Fibroblast of lung (primary cell): Measurements from ENCODE around the gene ABHD3. TPM values are rescaled to one million over a fixed set of nuclear protein-coding genes. Genes with fewer than 3 reads are reported as not detected.
A peak's percentile ranks its signal among the peaks of the same experiment; 100 is the strongest.

Source experiments
- DNase-seq, 2 donors: peaks; one replicate each; pipeline versions ENCODE4 v3.0.0 to v3.0.0-alpha.2; 2010; ENCODE audit warnings: low read depth in 2 of 2
- H2AFZ ChIP-seq: 2 replicates; pipeline ENCODE4 v1.5.1; 2012; ENCODE audit warnings: low read length, control low read depth, inconsistent platforms
- H3K27ac ChIP-seq: 2 replicates; pipeline ENCODE4 v1.5.1; 2011; ENCODE audit warnings: low read length, control low read depth; ENCODE audit not compliant: insufficient read depth
- H3K27me3 ChIP-seq: 2 replicates; pipeline ENCODE4 v1.5.1; 2011; ENCODE audit warnings: mild to moderate bottlenecking, low read length; ENCODE audit not compliant: control insufficient read depth, insufficient read depth
- H3K36me3 ChIP-seq: 2 replicates; pipeline ENCODE4 v1.5.1; 2011; ENCODE audit warnings: low read length; ENCODE audit not compliant: control insufficient read depth, insufficient read depth
- H3K4me1 ChIP-seq: 2 replicates; pipeline ENCODE4 v1.5.1; 2011; ENCODE audit warnings: low read length; ENCODE audit not compliant: control insufficient read depth, insufficient read depth; ENCODE audit errors: extremely low read depth
- H3K4me2 ChIP-seq: 2 replicates; pipeline ENCODE4 v1.5.1; 2011; ENCODE audit warnings: low read length, control low read depth; ENCODE audit not compliant: insufficient read depth; ENCODE audit errors: extremely low read depth
- H3K4me3 ChIP-seq, 4 experiments: fragments of 200-600 bp in 1 of 4; sonication (generic) in 1 of 4; replicated peaks in 1 of 4; 2 replicates each; pipeline ENCODE4 v1.5.1; 2011 to 2016; ENCODE audit warnings: low read length in 4 of 4, low read depth in 3 of 4, mild to moderate bottlenecking in 3 of 4, control low read depth in 2 of 4, inconsistent platforms in 1 of 4, mixed read lengths in 1 of 4; ENCODE audit not compliant: insufficient read depth in 1 of 4; ENCODE audit errors: control extremely low read depth in 1 of 4
- H3K79me2 ChIP-seq: 2 replicates; pipeline ENCODE4 v1.5.1; 2012; ENCODE audit warnings: mild to moderate bottlenecking, low read length, inconsistent platforms; ENCODE audit not compliant: control insufficient read depth, insufficient read depth
- H3K9ac ChIP-seq: 2 replicates; pipeline ENCODE4 v1.5.1; 2011; ENCODE audit warnings: mild to moderate bottlenecking, low read length, control low read depth; ENCODE audit not compliant: insufficient read depth
- H3K9me3 ChIP-seq: 2 replicates; pipeline ENCODE4 v1.5.1; 2012; ENCODE audit warnings: low read depth, low read length; ENCODE audit not compliant: control insufficient read depth, insufficient read depth
- H4K20me1 ChIP-seq: 2 replicates; pipeline ENCODE4 v1.5.1; 2011; ENCODE audit warnings: low read length; ENCODE audit not compliant: control insufficient read depth, insufficient read depth; ENCODE audit errors: extremely low read depth
- EZH2 ChIP-seq: IDR thresholded peaks from 2 replicates; pipeline ENCODE4 v1.5.1; 2012; ENCODE audit warnings: low read length, control low read depth, mild to moderate bottlenecking; ENCODE audit errors: missing control alignments
- polyA plus RNA-seq, 2 donors: library from polyadenylated mRNA; depleted of rRNA in 1 of 2; stranded (reverse) in 1 of 2; unstranded in 1 of 2; fragments of >200 nt; gene quantifications; 2 replicates each; pipeline ENCODE4 v1.2.1, GENCODE V29; 2011 to 2012; ENCODE audit warnings: missing spikeins in 1 of 2
- total RNA-seq: library from RNA; depleted of rRNA; stranded (reverse); fragments of >200 nt; gene quantifications from 2 replicates; pipeline ENCODE4 v1.2.1, GENCODE V29; 2014
- TF ChIP-seq, protein P1 (sequence below), 2 donors: IDR thresholded peaks in 1 of 2; conservative IDR thresholded peaks in 1 of 2; 1 replicate in 1 of 2; 2 replicates in 1 of 2; pipeline ENCODE4 v1.5.1; 2011 to 2012; ENCODE audit warnings: low read length in 2 of 2, control low read depth in 1 of 2, inconsistent platforms in 1 of 2, low read depth in 1 of 2, mild to moderate bottlenecking in 1 of 2

The ABHD3 gene
- total and polyA plus RNA-seq, 2 donors (not counting 1 experiment from before 2014, with no cell fraction given), result 6.3 to 17.0 TPM

GRCh38 chr18:21747268-21747667, 42.7 kb upstream of the ABHD3 start:
- no peak overlapping the region for H2AFZ ChIP-seq
- H3K27ac ChIP-seq, result no peak overlapping the region
- no peaks in the 10 kb centered on the region for H4K20me1 ChIP-seq
- H3K4me3 ChIP-seq, result no peak overlapping the region
- H3K79me2 ChIP-seq, result peaks cover 34% of the 10 kb centered on the region
- no peaks in the 10 kb centered on the region for H3K36me3 ChIP-seq
- no peaks in the 10 kb centered on the region for H3K27me3 ChIP-seq
- H3K4me1 ChIP-seq, result no peaks in the 10 kb centered on the region
- H3K9me3 ChIP-seq, result no peaks in the 10 kb centered on the region
- TF ChIP-seq EZH2, result no peak
- TF ChIP-seq, protein P1, sequence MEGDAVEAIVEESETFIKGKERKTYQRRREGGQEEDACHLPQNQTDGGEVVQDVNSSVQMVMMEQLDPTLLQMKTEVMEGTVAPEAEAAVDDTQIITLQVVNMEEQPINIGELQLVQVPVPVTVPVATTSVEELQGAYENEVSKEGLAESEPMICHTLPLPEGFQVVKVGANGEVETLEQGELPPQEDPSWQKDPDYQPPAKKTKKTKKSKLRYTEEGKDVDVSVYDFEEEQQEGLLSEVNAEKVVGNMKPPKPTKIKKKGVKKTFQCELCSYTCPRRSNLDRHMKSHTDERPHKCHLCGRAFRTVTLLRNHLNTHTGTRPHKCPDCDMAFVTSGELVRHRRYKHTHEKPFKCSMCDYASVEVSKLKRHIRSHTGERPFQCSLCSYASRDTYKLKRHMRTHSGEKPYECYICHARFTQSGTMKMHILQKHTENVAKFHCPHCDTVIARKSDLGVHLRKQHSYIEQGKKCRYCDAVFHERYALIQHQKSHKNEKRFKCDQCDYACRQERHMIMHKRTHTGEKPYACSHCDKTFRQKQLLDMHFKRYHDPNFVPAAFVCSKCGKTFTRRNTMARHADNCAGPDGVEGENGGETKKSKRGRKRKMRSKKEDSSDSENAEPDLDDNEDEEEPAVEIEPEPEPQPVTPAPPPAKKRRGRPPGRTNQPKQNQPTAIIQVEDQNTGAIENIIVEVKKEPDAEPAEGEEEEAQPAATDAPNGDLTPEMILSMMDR (conservative IDR thresholded peaks at IDR 0.05 in 1 of 2, IDR thresholded peaks at IDR 0.05 in 1 of 2; ENCODE audit: low read depth in 1 of 2, low read length in 2 of 2), result no peak
- DNase-seq, result no peak
- no peak overlapping the region for H3K9ac ChIP-seq
- H3K4me2 ChIP-seq, result no peak overlapping the region

GRCh38 chr18:21745231-21745630, 40.7 kb upstream of the ABHD3 start:
- no peaks in the 10 kb centered on the region for H3K4me1 ChIP-seq
- H2AFZ ChIP-seq, result no peak overlapping the region
- H3K27ac ChIP-seq, result no peak overlapping the region
- no peak for DNase-seq
- H3K36me3 ChIP-seq, result no peaks in the 10 kb centered on the region
- H3K4me2 ChIP-seq, result no peak overlapping the region
- no peaks in the 10 kb centered on the region for H3K9me3 ChIP-seq
- no peak overlapping the region for H3K4me3 ChIP-seq
- H3K9ac ChIP-seq, result no peak overlapping the region
- peaks cover 38% of the 10 kb centered on the region for H3K79me2 ChIP-seq
- H4K20me1 ChIP-seq, result no peaks in the 10 kb centered on the region
- no peaks in the 10 kb centered on the region for H3K27me3 ChIP-seq
- TF ChIP-seq, protein P1 (conservative IDR thresholded peaks at IDR 0.05 in 1 of 2, IDR thresholded peaks at IDR 0.05 in 1 of 2; ENCODE audit: low read depth in 1 of 2, low read length in 2 of 2), result no peak
- no peak for TF ChIP-seq EZH2

- Histone ChIP-seq H2AFZ (no peak overlapping the region), H3K9me3 (no peaks in the 10 kb centered on the region), H3K9ac (no peak overlapping the region), H3K27me3 (no peaks in the 10 kb centered on the region), H3K4me3 (peak overlapping the region in 1 of 4 experiments; percentile 22), H3K27ac (no peak overlapping the region), H3K79me2 (peaks cover 38% of the 10 kb centered on the region), H3K4me1 (no peaks in the 10 kb centered on the region), H3K4me2 (no peak overlapping the region), H3K36me3 (no peaks in the 10 kb centered on the region), H4K20me1 (no peaks in the 10 kb centered on the region)
- TF ChIP-seq, protein P1 (conservative IDR thresholded peaks at IDR 0.05 in 1 of 2, IDR thresholded peaks at IDR 0.05 in 1 of 2; ENCODE audit: low read depth in 1 of 2, low read length in 2 of 2), result no peak
- no peak for TF ChIP-seq EZH2
- DNase-seq, result no peak
Observed at GRCh38 chr18:21743166-21743832, 38.7 kb upstream of the ABHD3 start.
